Lung (tissue), 12 donors: ENCODE results near the gene SDHAF3. TPM values are rescaled to one million over a fixed set of nuclear protein-coding genes. Genes with fewer than 3 reads are reported as not detected.

Source experiments
- ATAC-seq: fragments of 200-7000 bp; cut with Tn5 transposase; one replicate; pipeline ENCODE4 v1.9.1; 2020; ENCODE audit warnings: moderate number of reproducible peaks; ENCODE audit not compliant: insufficient read depth, low FRiP score
- DNase-seq, 3 donors: peaks; one replicate each; pipeline ENCODE4 v3.0.0-alpha.2; 2013 to 2017
- H3K27ac ChIP-seq, 2 donors: one replicate each; pipeline ENCODE4 v1.5.1; 2013; ENCODE audit warnings: mild to moderate bottlenecking in 2 of 2, moderate library complexity in 2 of 2, control low read depth in 1 of 2, inconsistent platforms in 1 of 2, low read depth in 1 of 2, low read length in 1 of 2
- H3K27me3 ChIP-seq, 3 donors: one replicate each; pipeline ENCODE4 v1.5.1; 2013; ENCODE audit warnings: low read length in 2 of 3; ENCODE audit not compliant: control insufficient read depth in 3 of 3, insufficient read depth in 3 of 3
- H3K36me3 ChIP-seq, 4 donors: one replicate each; pipeline ENCODE4 v1.5.1; 2013; ENCODE audit warnings: low read length in 4 of 4, mild to moderate bottlenecking in 1 of 4, moderate library complexity in 1 of 4; ENCODE audit not compliant: control insufficient read depth in 4 of 4, insufficient read depth in 4 of 4
- H3K4me1 ChIP-seq, 5 donors: one replicate each; pipeline ENCODE4 v1.5.1; 2013; ENCODE audit warnings: low read length in 5 of 5, mild to moderate bottlenecking in 2 of 5, moderate library complexity in 1 of 5; ENCODE audit not compliant: control insufficient read depth in 5 of 5, insufficient read depth in 5 of 5
- H3K4me3 ChIP-seq: one replicate; pipeline ENCODE4 v1.5.1; 2013; ENCODE audit warnings: mild to moderate bottlenecking, control low read depth, moderate library complexity
- H3K9ac ChIP-seq, 2 donors: one replicate each; pipeline ENCODE4 v1.5.1; 2013; ENCODE audit warnings: low read length in 2 of 2, control low read depth in 1 of 2; ENCODE audit not compliant: insufficient read depth in 1 of 2
- H3K9me3 ChIP-seq, 4 donors: one replicate each; pipeline ENCODE4 v1.5.1; 2013; ENCODE audit warnings: low read length in 3 of 4, mild to moderate bottlenecking in 1 of 4, moderate library complexity in 1 of 4; ENCODE audit not compliant: control insufficient read depth in 4 of 4, insufficient read depth in 3 of 4
- CTCF ChIP-seq: IDR thresholded peaks from 2 replicates; pipeline ENCODE4 v1.5.1; 2012; ENCODE audit warnings: mild to moderate bottlenecking; ENCODE audit errors: control extremely low read depth, extremely low read depth
- WGBS, 2 donors: extraction: QIAGEN DNeasy Blood & Tissue Kit; methylation state at CpG; one replicate each; pipeline ENCODE4 v1.1.7; 2013; 5-methylcytosine and 5-hydroxymethylcytosine counted together
- polyA plus RNA-seq, 2 donors: library from polyadenylated mRNA; stranded (reverse); fragments of 200-250 nt; gene quantifications; one replicate each; pipeline ENCODE4 v1.2.1, GENCODE V29; 2013
- total RNA-seq, 2 donors: library from RNA; depleted of rRNA in 1 of 2; stranded (reverse); fragments of >200 nt in 1 of 2; gene quantifications; one replicate each; pipeline ENCODE4 v1.2.1, GENCODE V29; 2014 to 2021
- donor health status: control.
- donor health status: control.
- donor health status: Bipolar disorder and iron deficiency.
- donor health status: healthy.
- donor health status: DM: yes; HTN: yes; CAD: no.

The SDHAF3 gene
- total and polyA plus RNA-seq, 4 donors = 6.3 to 15.8 (median 12.8) TPM

- no peak overlapping the region for H3K27ac ChIP-seq
- no peak overlapping the region for H3K4me3 ChIP-seq
Measured at GRCh38 chr7:97226541-97226940, 109.0 kb downstream of the SDHAF3 start.

More at GRCh38 chr7:97226541-97226940, 109.0 kb downstream of the SDHAF3 start:
- H3K4me1 ChIP-seq = no peaks in the 10 kb centered on the region
- DNase-seq = no peak
- TF ChIP-seq CTCF = no peak
- peaks cover 0 to 4% (median 0%) of the 10 kb centered on the region in 4 donors for H3K9me3 ChIP-seq
- H3K9ac ChIP-seq = no peak overlapping the region
- no peaks in the 10 kb centered on the region for H3K27me3 ChIP-seq
- ATAC-seq = no peak
- WGBS, 2 donors = 80 to 100% methylated on average over 3 of the region's 3 CpGs
- H3K36me3 ChIP-seq = no peaks in the 10 kb centered on the region

Other genes starting within 250 kb of the SDHAF3 start
- gene DLX6, start 112.1 kb upstream of the SDHAF3 start, total RNA-seq = not detected
- gene DLX6, start 112.1 kb upstream of the SDHAF3 start, polyA plus RNA-seq = not detected
- gene DLX5, start 92.9 kb upstream of the SDHAF3 start, total RNA-seq = 1 to 10 TPM in 1 of 2 donors, under 1 TPM in 1; 0.18 to 1.1 TPM
- gene DLX5, start 92.9 kb upstream of the SDHAF3 start, polyA plus RNA-seq = under 1 TPM in 1 of 2 donors, not detected in 1; 0.22 TPM